ENCODE results near the gene XPR1.
"Not testable (repeated sequence)": the region's sequence is repeated elsewhere in the genome, so short reads cannot be mapped to it uniquely, and the experiment has no call there.

The XPR1 gene

GRCh38 chr1:180644526-180645192 is 12.8 kb downstream of the XPR1 start:
- no peak for ATAC-seq

GRCh38 chr1:180645261-180645660 is 13.4 kb downstream of the XPR1 start:
- ATAC-seq: not testable (repeated sequence)

GRCh38 chr1:180646093-180646492 is 14.3 kb downstream of the XPR1 start:
- peak; percentile 57 to 62 for ATAC-seq

GRCh38 chr1:180646547-180646946 is 14.7 kb downstream of the XPR1 start:
- peak; percentile 74 to 77 for ATAC-seq

GRCh38 chr1:180652792-180653191 is 21.0 kb downstream of the XPR1 start:
- ATAC-seq: no peak

GRCh38 chr1:180662709-180663108 is 30.9 kb downstream of the XPR1 start:
- no peak for ATAC-seq

- ATAC-seq: no peak
Observed at GRCh38 chr1:180670681-180671080, 38.9 kb downstream of the XPR1 start.

- ATAC-seq: no peak
Observed at GRCh38 chr1:180672105-180672504, 40.3 kb downstream of the XPR1 start.

- ATAC-seq: no peak
Observed at GRCh38 chr1:180672505-180672904, 40.7 kb downstream of the XPR1 start.

GRCh38 chr1:180674603-180675530 is 43.0 kb downstream of the XPR1 start:
- no peak for ATAC-seq

GRCh38 chr1:180675586-180675985 is 43.8 kb downstream of the XPR1 start:
- ATAC-seq: no peak

GRCh38 chr1:180680558-180681144 is 48.8 kb downstream of the XPR1 start:
- ATAC-seq: no peak

- not testable (repeated sequence) for ATAC-seq
Observed at GRCh38 chr1:180683117-180683516, 51.3 kb downstream of the XPR1 start.

GRCh38 chr1:180691322-180691913 is 59.6 kb downstream of the XPR1 start:
- no peak for ATAC-seq

- no peak for ATAC-seq
Observed at GRCh38 chr1:180693564-180694244, 61.9 kb downstream of the XPR1 start.

GRCh38 chr1:180695282-180695681 is 63.5 kb downstream of the XPR1 start:
- ATAC-seq: no peak

- no peak for ATAC-seq
Observed at GRCh38 chr1:180696361-180696760, 64.5 kb downstream of the XPR1 start.

GRCh38 chr1:180698580-180698979 is 66.8 kb downstream of the XPR1 start:
- ATAC-seq: no peak

GRCh38 chr1:180702376-180702775 is 70.6 kb downstream of the XPR1 start:
- ATAC-seq: not testable (repeated sequence)

- ATAC-seq: not testable (repeated sequence)
Observed at GRCh38 chr1:180710746-180711145, 78.9 kb downstream of the XPR1 start.

- ATAC-seq: not testable (repeated sequence)
Observed at GRCh38 chr1:180711260-180711659, 79.4 kb downstream of the XPR1 start.

- no peak for ATAC-seq
Observed at GRCh38 chr1:180720753-180721152, 88.9 kb downstream of the XPR1 start.

GRCh38 chr1:180722586-180722985 is 90.8 kb downstream of the XPR1 start:
- ATAC-seq: no peak
